Measurements from ENCODE around the gene RPL13A. TPM values are rescaled to one million over a fixed set of nuclear protein-coding genes. Genes with fewer than 3 reads are reported as not detected.
A peak's percentile ranks its signal among the peaks of the same experiment; 100 is the strongest.

Gene RPL13A
- total and polyA plus RNA-seq, 2 of the 13 experiments (the other 11 are each of a cell fraction or from before 2014, with no cell fraction given) = 2,601 to 3,407 TPM

DNA sequence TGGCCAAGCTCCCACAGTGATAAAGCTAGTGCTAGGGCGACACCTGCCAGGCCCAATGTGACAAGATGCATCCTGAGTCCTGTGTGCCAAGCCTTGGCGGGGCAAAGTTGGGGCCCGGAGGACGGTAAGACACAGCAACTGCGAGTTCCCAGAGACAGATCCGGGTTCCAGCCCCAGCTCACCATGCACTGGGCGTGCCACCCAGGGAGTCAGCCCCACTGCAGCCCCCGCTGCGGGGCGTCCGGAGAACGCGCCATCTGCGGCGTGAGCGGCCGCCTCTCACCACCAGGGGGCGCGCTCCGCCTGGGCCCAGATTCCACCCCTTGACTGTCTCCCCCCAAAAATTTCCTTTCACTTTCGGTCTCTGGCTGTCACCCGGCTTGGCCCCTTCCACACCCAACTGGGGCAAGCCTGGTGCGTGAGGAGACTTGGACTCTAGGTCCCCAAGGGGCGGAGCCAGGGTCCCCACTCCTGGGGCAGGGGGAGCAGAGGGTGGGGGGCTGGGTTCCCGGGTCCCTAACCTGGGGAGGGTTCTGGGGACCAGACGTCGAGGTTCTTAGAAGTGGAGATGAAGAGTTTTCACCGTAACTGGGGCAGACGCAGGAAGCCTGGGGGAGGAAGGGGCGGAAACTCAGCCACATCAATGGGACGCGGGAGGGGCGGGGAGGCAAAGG, 13.4 kb upstream of the RPL13A start, which contains the start of gene FLT3LG (continued):
- TF ChIP-seq, protein P1, sequence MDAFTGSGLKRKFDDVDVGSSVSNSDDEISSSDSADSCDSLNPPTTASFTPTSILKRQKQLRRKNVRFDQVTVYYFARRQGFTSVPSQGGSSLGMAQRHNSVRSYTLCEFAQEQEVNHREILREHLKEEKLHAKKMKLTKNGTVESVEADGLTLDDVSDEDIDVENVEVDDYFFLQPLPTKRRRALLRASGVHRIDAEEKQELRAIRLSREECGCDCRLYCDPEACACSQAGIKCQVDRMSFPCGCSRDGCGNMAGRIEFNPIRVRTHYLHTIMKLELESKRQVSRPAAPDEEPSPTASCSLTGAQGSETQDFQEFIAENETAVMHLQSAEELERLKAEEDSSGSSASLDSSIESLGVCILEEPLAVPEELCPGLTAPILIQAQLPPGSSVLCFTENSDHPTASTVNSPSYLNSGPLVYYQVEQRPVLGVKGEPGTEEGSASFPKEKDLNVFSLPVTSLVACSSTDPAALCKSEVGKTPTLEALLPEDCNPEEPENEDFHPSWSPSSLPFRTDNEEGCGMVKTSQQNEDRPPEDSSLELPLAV (CRISPR knock-in tag; conservative IDR thresholded peaks at IDR 0.05; ENCODE audit: low read depth) = no peak
- TF ChIP-seq PHF20 (CRISPR knock-in tag; IDR thresholded peaks at IDR 0.05) = 0 out of 2 replicates have a peak, but pooled peaks have one; percentile 9
- no peak for TF ChIP-seq PTBP1 (IDR thresholded peaks at IDR 0.05; ENCODE audit: low read depth, low read length, poor library complexity, severe bottlenecking)
- TF ChIP-seq PATZ1 (CRISPR knock-in tag; IDR thresholded peaks at IDR 0.05) = peak; percentile 95
- peak; percentile 14; the same call in 1 of the 2 replicates for TF ChIP-seq ZNF143 (CRISPR knock-in tag; IDR thresholded peaks at IDR 0.05)
- TF ChIP-seq, protein P2, sequence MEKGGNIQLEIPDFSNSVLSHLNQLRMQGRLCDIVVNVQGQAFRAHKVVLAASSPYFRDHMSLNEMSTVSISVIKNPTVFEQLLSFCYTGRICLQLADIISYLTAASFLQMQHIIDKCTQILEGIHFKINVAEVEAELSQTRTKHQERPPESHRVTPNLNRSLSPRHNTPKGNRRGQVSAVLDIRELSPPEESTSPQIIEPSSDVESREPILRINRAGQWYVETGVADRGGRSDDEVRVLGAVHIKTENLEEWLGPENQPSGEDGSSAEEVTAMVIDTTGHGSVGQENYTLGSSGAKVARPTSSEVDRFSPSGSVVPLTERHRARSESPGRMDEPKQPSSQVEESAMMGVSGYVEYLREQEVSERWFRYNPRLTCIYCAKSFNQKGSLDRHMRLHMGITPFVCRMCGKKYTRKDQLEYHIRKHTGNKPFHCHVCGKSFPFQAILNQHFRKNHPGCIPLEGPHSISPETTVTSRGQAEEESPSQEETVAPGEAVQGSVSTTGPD (CRISPR knock-in tag; IDR thresholded peaks at IDR 0.05) = no peak
- TF ChIP-seq KAT7 (CRISPR knock-in tag; IDR thresholded peaks at IDR 0.05; ENCODE audit: borderline replicate concordance) = no peak
- TF ChIP-seq, protein P3, sequence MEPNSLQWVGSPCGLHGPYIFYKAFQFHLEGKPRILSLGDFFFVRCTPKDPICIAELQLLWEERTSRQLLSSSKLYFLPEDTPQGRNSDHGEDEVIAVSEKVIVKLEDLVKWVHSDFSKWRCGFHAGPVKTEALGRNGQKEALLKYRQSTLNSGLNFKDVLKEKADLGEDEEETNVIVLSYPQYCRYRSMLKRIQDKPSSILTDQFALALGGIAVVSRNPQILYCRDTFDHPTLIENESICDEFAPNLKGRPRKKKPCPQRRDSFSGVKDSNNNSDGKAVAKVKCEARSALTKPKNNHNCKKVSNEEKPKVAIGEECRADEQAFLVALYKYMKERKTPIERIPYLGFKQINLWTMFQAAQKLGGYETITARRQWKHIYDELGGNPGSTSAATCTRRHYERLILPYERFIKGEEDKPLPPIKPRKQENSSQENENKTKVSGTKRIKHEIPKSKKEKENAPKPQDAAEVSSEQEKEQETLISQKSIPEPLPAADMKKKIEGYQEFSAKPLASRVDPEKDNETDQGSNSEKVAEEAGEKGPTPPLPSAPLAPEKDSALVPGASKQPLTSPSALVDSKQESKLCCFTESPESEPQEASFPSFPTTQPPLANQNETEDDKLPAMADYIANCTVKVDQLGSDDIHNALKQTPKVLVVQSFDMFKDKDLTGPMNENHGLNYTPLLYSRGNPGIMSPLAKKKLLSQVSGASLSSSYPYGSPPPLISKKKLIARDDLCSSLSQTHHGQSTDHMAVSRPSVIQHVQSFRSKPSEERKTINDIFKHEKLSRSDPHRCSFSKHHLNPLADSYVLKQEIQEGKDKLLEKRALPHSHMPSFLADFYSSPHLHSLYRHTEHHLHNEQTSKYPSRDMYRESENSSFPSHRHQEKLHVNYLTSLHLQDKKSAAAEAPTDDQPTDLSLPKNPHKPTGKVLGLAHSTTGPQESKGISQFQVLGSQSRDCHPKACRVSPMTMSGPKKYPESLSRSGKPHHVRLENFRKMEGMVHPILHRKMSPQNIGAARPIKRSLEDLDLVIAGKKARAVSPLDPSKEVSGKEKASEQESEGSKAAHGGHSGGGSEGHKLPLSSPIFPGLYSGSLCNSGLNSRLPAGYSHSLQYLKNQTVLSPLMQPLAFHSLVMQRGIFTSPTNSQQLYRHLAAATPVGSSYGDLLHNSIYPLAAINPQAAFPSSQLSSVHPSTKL (CRISPR knock-in tag; IDR thresholded peaks at IDR 0.05) = peak; percentile 25; the same call in 1 of the 2 replicates
- TF ChIP-seq, protein P4, sequence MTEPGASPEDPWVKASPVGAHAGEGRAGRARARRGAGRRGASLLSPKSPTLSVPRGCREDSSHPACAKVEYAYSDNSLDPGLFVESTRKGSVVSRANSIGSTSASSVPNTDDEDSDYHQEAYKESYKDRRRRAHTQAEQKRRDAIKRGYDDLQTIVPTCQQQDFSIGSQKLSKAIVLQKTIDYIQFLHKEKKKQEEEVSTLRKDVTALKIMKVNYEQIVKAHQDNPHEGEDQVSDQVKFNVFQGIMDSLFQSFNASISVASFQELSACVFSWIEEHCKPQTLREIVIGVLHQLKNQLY (CRISPR knock-in tag; IDR thresholded peaks at IDR 0.05) = no peak
- no peak for TF ChIP-seq ZNF546 (CRISPR knock-in tag; conservative IDR thresholded peaks at IDR 0.05)
- TF ChIP-seq SSRP1 (CRISPR knock-in tag; IDR thresholded peaks at IDR 0.05) = no peak
- no peak for TF ChIP-seq HES4 (CRISPR knock-in tag; IDR thresholded peaks at IDR 0.05; ENCODE audit: borderline replicate concordance)
- TF ChIP-seq, protein P5, sequence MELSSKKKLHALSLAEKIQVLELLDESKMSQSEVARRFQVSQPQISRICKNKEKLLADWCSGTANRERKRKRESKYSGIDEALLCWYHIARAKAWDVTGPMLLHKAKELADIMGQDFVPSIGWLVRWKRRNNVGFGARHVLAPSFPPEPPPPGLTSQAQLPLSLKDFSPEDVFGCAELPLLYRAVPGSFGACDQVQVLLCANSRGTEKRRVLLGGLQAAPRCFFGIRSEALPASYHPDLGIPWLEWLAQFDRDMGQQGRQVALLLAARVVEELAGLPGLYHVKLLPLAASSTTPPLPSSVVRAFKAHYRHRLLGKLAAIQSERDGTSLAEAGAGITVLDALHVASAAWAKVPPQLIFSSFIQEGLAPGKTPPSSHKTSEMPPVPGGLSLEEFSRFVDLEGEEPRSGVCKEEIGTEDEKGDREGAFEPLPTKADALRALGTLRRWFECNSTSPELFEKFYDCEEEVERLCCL (CRISPR knock-in tag; IDR thresholded peaks at IDR 0.05; ENCODE audit: borderline replicate concordance) = 0 out of 2 replicates have a peak, but pooled peaks have one; percentile 71
- no peak for TF ChIP-seq SMARCE1 (IDR thresholded peaks at IDR 0.05; ENCODE audit: borderline replicate concordance)
- TF ChIP-seq CREM (IDR thresholded peaks at IDR 0.05) = no peak
- no peak for TF ChIP-seq CREM (CRISPR knock-in tag; IDR thresholded peaks at IDR 0.05)
- TF ChIP-seq TBX2 (CRISPR knock-in tag; IDR thresholded peaks at IDR 0.05; ENCODE audit: borderline replicate concordance) = peak; percentile 67; the same call in 1 of the 2 replicates
- peak; percentile 32; the same call in 1 of the 2 replicates for TF ChIP-seq ZNF331 (CRISPR knock-in tag; IDR thresholded peaks at IDR 0.05)
- TF ChIP-seq KDM1A (CRISPR knock-in tag; IDR thresholded peaks at IDR 0.05) = no peak

Measured in HepG2 (cell line).